ENCODE results near the gene POLG2. TPM values are rescaled to one million over a fixed set of nuclear protein-coding genes. Genes with fewer than 3 reads are reported as not detected.

The POLG2 gene
- total RNA-seq, 1 donor from 2014 or later = 6.9 TPM

GRCh38 chr17:64491034-64491860, 5.6 kb downstream of the POLG2 start:
- no peaks in the 10 kb centered on the region for H3K27me3 ChIP-seq (ENCODE audit: control insufficient read depth, insufficient read depth, low read length)
- DNase-seq (ENCODE audit: low read depth) = no peak
- TF ChIP-seq CTCF (IDR thresholded peaks at IDR 0.05; ENCODE audit: insufficient read depth, low read length, poor library complexity, severe bottlenecking) = peak; percentile 57
- H3K4me3 ChIP-seq (ENCODE audit: low read depth, low read length) = no peak overlapping the region
- no peaks in the 10 kb centered on the region for H3K36me3 ChIP-seq (ENCODE audit: control insufficient read depth, insufficient read depth, low read length)

GRCh38 chr17:64488301-64488700, 8.6 kb downstream of the POLG2 start:
- Histone ChIP-seq H3K27me3 (ENCODE audit: control insufficient read depth, insufficient read depth, low read length) (no peaks in the 10 kb centered on the region), H3K36me3 (ENCODE audit: control insufficient read depth, insufficient read depth, low read length) (peaks cover 1% of the 10 kb centered on the region), H3K4me3 (ENCODE audit: low read depth, low read length) (no peak overlapping the region)
- TF ChIP-seq CTCF (IDR thresholded peaks at IDR 0.05; ENCODE audit: insufficient read depth, low read length, poor library complexity, severe bottlenecking) = no peak
- no peak for DNase-seq (ENCODE audit: low read depth)

DNA sequence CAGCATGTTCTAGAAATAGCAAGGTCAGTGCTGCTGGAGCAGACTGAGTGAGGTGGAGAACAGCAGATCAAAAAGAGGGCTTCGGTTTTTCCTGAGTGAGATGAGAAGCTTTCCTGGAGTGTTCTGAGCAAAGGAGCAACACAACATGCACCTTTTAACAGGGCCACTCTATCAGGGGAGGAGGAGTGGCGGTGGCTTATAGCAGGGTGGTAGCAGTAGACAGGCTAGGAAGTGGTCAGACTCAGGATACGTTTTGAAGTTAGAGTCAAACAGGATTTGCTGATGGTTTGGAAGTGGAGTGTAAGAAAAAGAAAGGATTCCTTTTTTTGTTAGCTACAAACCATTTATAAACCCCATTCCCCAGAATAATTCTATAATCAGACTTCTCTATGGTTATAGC, 12.5 kb downstream of the POLG2 start:
- Histone ChIP-seq H3K36me3 (ENCODE audit: control insufficient read depth, insufficient read depth, low read length) (peaks cover 1% of the 10 kb centered on the region), H3K27me3 (ENCODE audit: control insufficient read depth, insufficient read depth, low read length) (no peaks in the 10 kb centered on the region), H3K4me3 (ENCODE audit: low read depth, low read length) (no peak overlapping the region)
- TF ChIP-seq CTCF (IDR thresholded peaks at IDR 0.05; ENCODE audit: insufficient read depth, low read length, poor library complexity, severe bottlenecking) = no peak
- no peak for DNase-seq (ENCODE audit: low read depth)

DNA sequence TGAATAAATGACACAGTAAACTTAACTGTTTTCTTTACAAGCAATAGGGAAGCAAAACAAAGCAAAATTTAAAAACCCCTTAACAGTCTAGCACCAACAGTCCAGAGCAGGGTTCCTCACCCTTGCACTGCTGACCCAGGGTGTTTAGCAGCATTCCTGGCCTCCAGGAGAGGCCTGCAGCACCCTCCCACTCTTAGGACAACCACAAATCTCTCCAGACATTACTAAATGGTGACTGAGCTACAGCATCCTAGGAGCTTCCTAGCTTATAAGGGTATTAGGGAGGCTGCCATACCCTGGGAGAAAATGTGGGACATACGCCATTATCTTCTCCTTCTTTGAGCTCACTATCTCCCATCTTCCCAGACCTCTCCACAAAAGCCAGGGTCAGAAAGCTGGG, 15.9 kb downstream of the POLG2 start:
- peaks cover 1% of the 10 kb centered on the region for H3K36me3 ChIP-seq (ENCODE audit: control insufficient read depth, insufficient read depth, low read length)
- H3K27me3 ChIP-seq (ENCODE audit: control insufficient read depth, insufficient read depth, low read length) = no peaks in the 10 kb centered on the region
- no peak for DNase-seq (ENCODE audit: low read depth)
- no peak for TF ChIP-seq CTCF (IDR thresholded peaks at IDR 0.05; ENCODE audit: insufficient read depth, low read length, poor library complexity, severe bottlenecking)
- H3K4me3 ChIP-seq (ENCODE audit: low read depth, low read length) = no peak overlapping the region

DNA sequence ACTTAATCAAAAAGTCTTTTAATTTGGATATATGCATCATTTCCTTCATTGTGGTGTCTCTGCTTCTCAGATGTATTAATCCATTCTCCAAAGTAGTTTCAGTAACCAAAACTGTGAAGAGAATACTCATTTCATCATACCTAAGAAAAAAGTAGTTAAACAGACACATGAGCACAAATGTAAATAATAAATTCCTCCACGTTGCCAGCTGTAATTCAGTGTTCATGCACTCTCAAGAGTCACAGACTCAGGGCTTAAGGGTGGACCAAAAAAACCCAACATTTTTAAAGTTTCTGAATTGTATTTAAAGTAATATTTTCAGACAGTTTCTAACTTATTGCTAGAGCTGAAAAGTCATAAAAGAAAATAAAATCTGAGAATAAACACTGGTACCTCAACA, 19.0 kb downstream of the POLG2 start:
- TF ChIP-seq CTCF (IDR thresholded peaks at IDR 0.05; ENCODE audit: insufficient read depth, low read length, poor library complexity, severe bottlenecking) = no peak
- DNase-seq (ENCODE audit: low read depth) = no peak
- no peak overlapping the region for H3K4me3 ChIP-seq (ENCODE audit: low read depth, low read length)
- no peaks in the 10 kb centered on the region for H3K27me3 ChIP-seq (ENCODE audit: control insufficient read depth, insufficient read depth, low read length)
- H3K36me3 ChIP-seq (ENCODE audit: control insufficient read depth, insufficient read depth, low read length) = no peaks in the 10 kb centered on the region

DNA sequence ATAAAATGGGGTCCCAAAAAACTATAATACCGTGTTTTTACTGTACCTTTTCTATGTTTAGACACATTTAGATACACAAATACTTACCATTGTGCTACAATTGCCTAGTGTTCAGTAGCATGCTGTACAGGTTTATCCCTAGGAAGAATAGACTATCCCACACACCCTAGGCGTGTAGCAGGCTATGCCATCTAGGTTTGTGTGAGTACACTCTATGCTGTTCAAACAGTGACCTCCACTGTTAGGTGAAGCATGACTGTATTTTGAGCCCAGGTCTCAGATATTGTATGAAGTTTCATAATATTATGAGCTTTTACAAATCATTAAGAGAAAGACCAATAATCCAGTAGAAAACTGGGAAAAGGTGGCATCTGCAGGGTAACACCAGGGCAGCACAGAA, 24.3 kb downstream of the POLG2 start:
- no peaks in the 10 kb centered on the region for H3K27me3 ChIP-seq (ENCODE audit: control insufficient read depth, insufficient read depth, low read length)
- DNase-seq (ENCODE audit: low read depth) = no peak
- no peaks in the 10 kb centered on the region for H3K36me3 ChIP-seq (ENCODE audit: control insufficient read depth, insufficient read depth, low read length)
- TF ChIP-seq CTCF (IDR thresholded peaks at IDR 0.05; ENCODE audit: insufficient read depth, low read length, poor library complexity, severe bottlenecking) = no peak
- H3K4me3 ChIP-seq (ENCODE audit: low read depth, low read length) = no peak overlapping the region

All from kidney epithelial cell (primary cell).